ENCODE measurements around the gene FTSJ3. TPM values are rescaled to one million over a fixed set of nuclear protein-coding genes. Genes with fewer than 3 reads are reported as not detected.

FTSJ3 gene
- total and polyA plus RNA-seq, 2 of the 13 experiments (the other 11 are each of a cell fraction or from before 2014, with no cell fraction given): 26.0 to 64.2 TPM

DNA sequence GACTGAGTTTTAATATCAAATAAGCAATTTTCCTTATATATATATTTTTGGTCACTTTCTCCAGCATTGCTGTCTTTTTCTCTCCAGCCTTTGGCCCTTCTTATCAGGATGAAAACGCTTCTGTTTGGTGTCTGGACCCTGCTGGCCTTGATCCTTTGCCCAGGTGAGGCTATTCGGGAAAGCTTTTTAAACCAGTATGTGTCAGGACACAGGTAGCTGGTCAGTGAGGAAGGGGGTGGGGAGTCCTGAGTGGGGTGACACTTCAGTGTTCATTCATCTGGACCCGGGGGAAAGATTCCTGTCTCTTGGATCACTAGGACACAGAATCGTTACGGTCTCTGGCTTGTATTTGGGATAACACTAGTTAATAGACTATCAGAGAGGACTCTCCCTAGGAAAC is 27.2 kb upstream of the FTSJ3 start (continued):
- TF ChIP-seq ZNF256 (CRISPR knock-in tag; conservative IDR thresholded peaks at IDR 0.05): no peak
- TF ChIP-seq TBX2 (CRISPR knock-in tag; IDR thresholded peaks at IDR 0.05; ENCODE audit: borderline replicate concordance): peak; percentile 71
- peak; percentile 64 for TF ChIP-seq MED1 (CRISPR knock-in tag; IDR thresholded peaks at IDR 0.05)
- 0 out of 2 replicates have a peak, but pooled peaks have one; percentile 18 for TF ChIP-seq TARDBP (CRISPR knock-in tag; IDR thresholded peaks at IDR 0.05)
- TF ChIP-seq GATAD2A (CRISPR knock-in tag; IDR thresholded peaks at IDR 0.05): peak; percentile 52; the same call in 1 of the 2 replicates
- TF ChIP-seq ARID5B (CRISPR knock-in tag; IDR thresholded peaks at IDR 0.05): peak; percentile 52
- no peak for TF ChIP-seq ZNF275 (CRISPR knock-in tag; IDR thresholded peaks at IDR 0.05; ENCODE audit: borderline replicate concordance)
- TF ChIP-seq ZNF713 (CRISPR knock-in tag; IDR thresholded peaks at IDR 0.05): no peak
- 0 out of 2 replicates have a peak, but pooled peaks have one; percentile 58 for TF ChIP-seq KDM3A (CRISPR knock-in tag; IDR thresholded peaks at IDR 0.05; ENCODE audit: low read depth)
- no peak for TF ChIP-seq ZSCAN22 (CRISPR knock-in tag; IDR thresholded peaks at IDR 0.05)
- TF ChIP-seq NCOA2 (CRISPR knock-in tag; IDR thresholded peaks at IDR 0.05): peak; percentile 47; the same call in 1 of the 2 replicates
- TF ChIP-seq, protein P1, sequence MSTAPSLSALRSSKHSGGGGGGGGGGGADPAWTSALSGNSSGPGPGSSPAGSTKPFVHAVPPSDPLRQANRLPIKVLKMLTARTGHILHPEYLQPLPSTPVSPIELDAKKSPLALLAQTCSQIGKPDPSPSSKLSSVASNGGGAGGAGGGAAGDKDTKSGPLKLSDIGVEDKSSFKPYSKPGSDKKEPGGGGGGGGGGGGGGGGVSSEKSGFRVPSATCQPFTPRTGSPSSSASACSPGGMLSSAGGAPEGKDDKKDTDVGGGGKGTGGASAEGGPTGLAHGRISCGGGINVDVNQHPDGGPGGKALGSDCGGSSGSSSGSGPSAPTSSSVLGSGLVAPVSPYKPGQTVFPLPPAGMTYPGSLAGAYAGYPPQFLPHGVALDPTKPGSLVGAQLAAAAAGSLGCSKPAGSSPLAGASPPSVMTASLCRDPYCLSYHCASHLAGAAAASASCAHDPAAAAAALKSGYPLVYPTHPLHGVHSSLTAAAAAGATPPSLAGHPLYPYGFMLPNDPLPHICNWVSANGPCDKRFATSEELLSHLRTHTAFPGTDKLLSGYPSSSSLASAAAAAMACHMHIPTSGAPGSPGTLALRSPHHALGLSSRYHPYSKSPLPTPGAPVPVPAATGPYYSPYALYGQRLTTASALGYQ (CRISPR knock-in tag; IDR thresholded peaks at IDR 0.05): 0 out of 2 replicates have a peak, but pooled peaks have one; percentile 19
- TF ChIP-seq CSRNP2 (CRISPR knock-in tag; conservative IDR thresholded peaks at IDR 0.05; ENCODE audit: low read depth): no peak
- TF ChIP-seq TCF7 (IDR thresholded peaks at IDR 0.05; ENCODE audit: low read depth): peak; percentile 32; the same call in 1 of the 2 replicates
- TF ChIP-seq NR2F2 (IDR thresholded peaks at IDR 0.05; ENCODE audit: borderline replicate concordance, low read depth): peak; percentile 25; the same call in 1 of the 2 replicates
- peak; percentile 52; the same call in 1 of the 2 replicates for TF ChIP-seq FOXC1 (CRISPR knock-in tag; IDR thresholded peaks at IDR 0.05; ENCODE audit: borderline replicate concordance)
- no peak for TF ChIP-seq TCF7L2 (IDR thresholded peaks at IDR 0.05; ENCODE audit: low read depth, low read length)
- peak; percentile 40; the same call in 1 of the 2 replicates for TF ChIP-seq KAT8 (CRISPR knock-in tag; IDR thresholded peaks at IDR 0.05)
- peak; percentile 72 for TF ChIP-seq HDAC1 (CRISPR knock-in tag; IDR thresholded peaks at IDR 0.05)
- TF ChIP-seq REPIN1 (CRISPR knock-in tag; IDR thresholded peaks at IDR 0.05; ENCODE audit: borderline replicate concordance, low read depth): 0 out of 2 replicates have a peak, but pooled peaks have one; percentile 55
- TF ChIP-seq MTF2 (CRISPR knock-in tag; IDR thresholded peaks at IDR 0.05; ENCODE audit: borderline replicate concordance): 0 out of 2 replicates have a peak, but pooled peaks have one; percentile 35
- TF ChIP-seq KDM6A (CRISPR knock-in tag; IDR thresholded peaks at IDR 0.05; ENCODE audit: low read depth): peak; percentile 41; the same call in 1 of the 2 replicates
- 0 out of 2 replicates have a peak, but pooled peaks have one; percentile 41 for TF ChIP-seq ZNF772 (CRISPR knock-in tag; IDR thresholded peaks at IDR 0.05)
- no peak for TF ChIP-seq HDAC6 (IDR thresholded peaks at IDR 0.05; ENCODE audit: low read depth, low read length)

Measured in HepG2 (cell line).